AG04450 (cell line): ENCODE results near the gene AARSD1. TPM values are rescaled to one million over a fixed set of nuclear protein-coding genes. Genes with fewer than 3 reads are reported as not detected.

ENCODE experiments used
- CTCF ChIA-PET: fragments of 300-600, 350-600 bp; formaldehyde crosslinking; extraction: SDS; loops from one replicate; lab custom pipeline; 2022; ENCODE audit warnings: antibody characterized with exemption, inconsistent platforms; lab: Charles Lee
- POLR2A ChIA-PET: fragments of 350-600 bp; formaldehyde crosslinking; extraction: SDS; loops from one replicate; lab custom pipeline; 2021; ENCODE audit warnings: antibody characterized with exemption, inconsistent platforms; lab: Yijun Ruan, JAX
- DNase-seq: peaks from one replicate; pipeline ENCODE4 v3.0.0-alpha.2; 2011; ENCODE audit warnings: low read depth, low spot score
- H3K27ac ChIP-seq: one replicate; pipeline ENCODE4 v1.5.1; 2012; ENCODE audit warnings: low read depth, low read length, control low read depth
- H3K27me3 ChIP-seq: one replicate; pipeline ENCODE4 v1.6.0; 2012; ENCODE audit warnings: low read length; ENCODE audit not compliant: control insufficient read depth, insufficient read depth
- H3K4me3 ChIP-seq: 2 replicates; pipeline ENCODE4 v1.5.1; 2011; ENCODE audit warnings: mild to moderate bottlenecking, low read depth, low read length, control low read depth
- H3K9me3 ChIP-seq: 2 replicates; pipeline ENCODE4 v1.5.1; 2012; ENCODE audit warnings: low read length; ENCODE audit not compliant: control insufficient read depth, insufficient read depth
- CTCF ChIP-seq: IDR thresholded peaks from 2 replicates; pipeline ENCODE4 v1.5.1; 2011; ENCODE audit warnings: low read depth, low read length, control low read depth, inconsistent platforms
- polyA plus RNA-seq: library from polyadenylated mRNA; depleted of rRNA; stranded (reverse); fragments of >200 nt; gene quantifications from 2 replicates; pipeline ENCODE4 v1.2.3, GENCODE V29; 2011

AARSD1 gene
- polyA plus RNA-seq, 1 experiment, result 39.7 TPM

GRCh38 chr17:42946812-42947211, 17.4 kb downstream of the AARSD1 start:
- Histone ChIP-seq H3K27ac (no peak overlapping the region), H3K9me3 (no peaks in the 10 kb centered on the region), H3K27me3 (no peaks in the 10 kb centered on the region), H3K4me3 (no peak overlapping the region)
- no peak for TF ChIP-seq CTCF
- ChIA-PET POLR2A (no interaction called here), CTCF (interaction anchor here (0.7 kb wide), 1 partner anchor 1322 kb away, joined by 3 read pairs; no protein-coding TSS in a partner anchor)
- no peak for DNase-seq

- CTCF ChIA-PET, result interaction anchor here (1.4 kb wide), 1 partner anchor 100 kb away, joined by 3 read pairs; the partner anchor contains the start of gene AOC2
- TF ChIP-seq CTCF, result no peak
- Histone ChIP-seq H3K4me3 (no peak overlapping the region), H3K27me3 (peaks cover 4% of the 10 kb centered on the region), H3K27ac (no peak overlapping the region), H3K9me3 (no peaks in the 10 kb centered on the region)
- DNase-seq, result no peak
- POLR2A ChIA-PET, result interaction anchor here (0.7 kb wide), 2 partner anchors 96 to 302 kb away, joined by 3 to 6 read pairs; no protein-coding TSS in a partner anchor
These were observed 20.0 kb downstream of the AARSD1 start for GRCh38 chr17:42944211-42944610.

GRCh38 chr17:42937712-42938596, 26.3 kb downstream of the AARSD1 start:
- POLR2A ChIA-PET, result no interaction called here
- H3K27me3 ChIP-seq, result peaks cover 13% of the 10 kb centered on the region

GRCh38 chr17:42929497-42929844, 34.8 kb downstream of the AARSD1 start:
- peaks cover 6% of the 10 kb centered on the region for H3K27me3 ChIP-seq
- ChIA-PET CTCF (interaction anchor here (0.7 to 3.1 kb wide), 16 partner anchors 8 to 118 kb away, joined by 3 to 64 read pairs (median 4); partner anchors contain the start of genes AOC2 and BECN1), POLR2A (interaction anchor here (0.5 to 1.4 kb wide), 5 partner anchors 26 to 247 kb away, joined by 3 to 8 read pairs (median 5); partner anchors contain the start of gene RPL27)
- H3K9me3 ChIP-seq, result no peaks in the 10 kb centered on the region
- TF ChIP-seq CTCF, result no peak
- peak overlapping the region; percentile 63 for H3K27ac ChIP-seq
- no peak overlapping the region for H3K4me3 ChIP-seq
- no peak for DNase-seq

More at GRCh38 chr17:42937712-42938596, 26.3 kb downstream of the AARSD1 start:
- peak; percentile 79 for TF ChIP-seq CTCF
- DNase-seq, result no peak
- Histone ChIP-seq H3K4me3 (no peak overlapping the region), H3K27ac (no peak overlapping the region), H3K9me3 (no peaks in the 10 kb centered on the region)
- CTCF ChIA-PET, result interaction anchor here (0.6 to 4.8 kb wide), 17 partner anchors 9 to 332 kb away, joined by 3 to 98 read pairs (median 4); partner anchors contain the start of genes AOC2, AOC3 and BECN1
